GM21381 (cell line): ENCODE measurements around the gene HDAC6.
"Not testable (repeated sequence)": the region's sequence is repeated elsewhere in the genome, so short reads cannot be mapped to it uniquely, and the experiment has no call there.

Experiments
- ATAC-seq: cut with Tn5 transposase; IDR thresholded peaks from one replicate; pipeline ENCODE4 v1.9.1; 2021; ENCODE audit warnings: mild to moderate bottlenecking, moderate library complexity; ENCODE audit not compliant: unreplicated experiment

The HDAC6 gene

GRCh38 chrX:48824066-48824465 lies 22.2 kb downstream of the HDAC6 start:
- ATAC-seq = no peak

DNA sequence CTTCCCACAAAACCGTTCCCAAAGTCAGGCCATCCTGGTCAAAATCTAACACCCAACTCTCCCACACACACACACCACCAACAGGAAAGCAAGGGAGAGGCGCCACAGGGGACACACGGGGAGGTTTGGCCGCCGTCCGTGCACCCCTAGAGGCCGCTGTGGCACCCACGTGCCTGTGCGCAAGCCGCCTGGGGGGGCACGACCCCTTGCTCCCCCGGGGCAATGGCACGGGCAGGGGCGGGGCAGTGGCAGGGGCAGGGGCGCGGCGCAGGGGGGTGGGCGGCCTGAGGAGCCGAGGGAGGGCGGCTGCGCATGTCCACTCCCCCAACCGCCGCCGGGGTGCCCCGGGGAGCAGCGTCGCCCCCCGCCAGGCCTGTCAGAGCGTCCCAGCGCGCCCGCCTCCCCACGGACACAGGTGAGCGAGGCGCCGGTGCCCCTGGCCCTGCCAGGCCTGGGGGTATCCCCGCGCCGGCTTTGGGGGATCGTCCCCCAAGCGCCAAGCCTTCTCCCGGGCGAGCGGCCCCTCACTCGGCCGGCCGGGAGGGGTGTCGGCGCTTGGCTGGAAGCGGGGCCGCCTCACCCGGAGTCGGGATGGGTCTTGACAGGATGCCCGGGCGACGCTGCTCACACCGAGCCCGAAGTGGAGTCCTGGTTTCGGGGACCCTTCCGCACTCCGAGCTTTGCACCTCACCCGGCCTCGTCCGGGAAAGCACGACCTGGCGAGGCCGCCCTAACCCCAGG lies 24.4 kb downstream of the HDAC6 start, which contains the start of gene ERAS:
Gene ERAS, plus strand, starts transcription at position 379 of the 741 bp plus-strand sequence. CDS start 2,611 bp downstream, outside the sequence.
- ATAC-seq = no peak

DNA sequence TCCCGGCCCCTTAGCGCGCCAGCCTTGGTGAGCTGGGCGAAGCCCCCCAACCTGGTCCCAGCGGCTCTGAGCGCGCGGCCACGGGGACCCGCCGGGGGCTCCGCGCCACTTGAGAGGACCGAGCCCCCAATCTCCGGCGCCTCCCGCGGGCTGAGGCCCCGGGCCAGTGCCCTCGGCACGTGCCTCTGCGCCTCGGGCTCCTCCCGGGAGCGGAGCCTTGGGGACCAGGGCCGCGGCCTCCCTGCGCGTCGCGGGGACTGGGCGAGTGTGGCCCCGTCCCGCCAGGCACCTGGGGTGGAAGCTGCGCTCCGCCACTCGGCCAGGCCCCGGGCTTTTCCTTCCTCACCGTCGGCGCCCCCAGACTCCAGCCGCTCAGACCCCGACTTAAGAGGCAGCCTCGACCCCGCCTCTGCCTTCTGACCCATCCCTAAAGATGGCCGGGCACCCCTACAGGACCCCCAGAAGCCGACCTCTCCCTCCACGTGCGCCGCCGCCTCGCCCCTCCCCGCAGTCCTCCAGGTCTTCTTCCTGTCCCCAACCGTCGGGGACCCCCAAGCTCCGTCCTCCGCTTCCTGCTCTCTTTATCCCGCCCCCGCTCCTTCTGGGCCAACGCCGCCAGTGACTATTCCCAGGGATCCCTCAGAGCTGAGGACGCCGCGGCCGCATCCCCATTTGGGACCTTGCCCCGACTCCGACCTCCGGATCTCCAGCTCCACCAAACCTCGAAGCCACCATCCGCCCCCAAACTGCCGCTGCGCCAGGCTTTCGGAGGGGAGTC lies 25.2 kb downstream of the HDAC6 start:
- ATAC-seq = no peak

- ATAC-seq = no peak
These were observed 25.7 kb downstream of the HDAC6 start for GRCh38 chrX:48827654-48827968.

DNA sequence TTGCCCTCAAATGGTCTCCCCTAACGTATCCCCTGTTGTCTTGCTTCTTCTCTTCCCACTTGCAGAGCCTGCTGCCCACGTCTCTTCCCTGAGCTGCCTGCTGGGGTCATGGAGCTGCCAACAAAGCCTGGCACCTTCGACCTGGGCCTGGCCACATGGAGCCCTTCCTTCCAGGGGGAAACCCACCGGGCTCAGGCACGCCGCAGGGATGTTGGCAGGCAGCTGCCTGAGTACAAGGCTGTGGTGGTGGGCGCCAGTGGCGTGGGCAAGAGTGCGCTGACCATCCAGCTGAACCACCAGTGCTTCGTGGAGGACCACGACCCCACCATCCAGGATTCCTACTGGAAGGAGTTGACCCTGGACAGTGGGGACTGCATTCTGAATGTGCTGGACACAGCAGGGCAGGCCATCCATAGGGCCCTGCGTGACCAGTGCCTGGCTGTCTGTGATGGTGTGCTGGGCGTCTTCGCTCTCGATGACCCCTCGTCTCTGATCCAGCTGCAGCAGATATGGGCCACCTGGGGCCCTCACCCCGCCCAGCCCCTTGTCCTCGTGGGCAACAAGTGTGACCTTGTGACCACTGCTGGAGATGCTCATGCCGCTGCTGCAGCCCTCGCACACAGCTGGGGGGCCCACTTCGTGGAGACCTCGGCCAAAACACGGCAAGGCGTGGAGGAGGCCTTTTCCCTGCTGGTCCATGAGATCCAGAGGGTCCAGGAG lies 27.3 kb downstream of the HDAC6 start:
- ATAC-seq = no peak

GRCh38 chrX:48831136-48831908 lies 29.5 kb downstream of the HDAC6 start:
- no peak for ATAC-seq

- no peak for ATAC-seq
These were observed 30.0 kb downstream of the HDAC6 start for GRCh38 chrX:48831909-48832291.

- ATAC-seq = no peak
These were observed 31.8 kb downstream of the HDAC6 start for GRCh38 chrX:48833542-48834138.

- ATAC-seq = no peak
These were observed 32.5 kb downstream of the HDAC6 start for GRCh38 chrX:48834383-48834709.

GRCh38 chrX:48835524-48836329 lies 33.9 kb downstream of the HDAC6 start, which contains the start of gene PCSK1N:
TSS of gene PCSK1N (minus strand) at chrX:48835610. CDS start at chrX:48835532, 78 bp downstream.
- ATAC-seq = no peak

- no peak for ATAC-seq
These were observed 37.8 kb downstream of the HDAC6 start for GRCh38 chrX:48839686-48840085.

GRCh38 chrX:48848847-48849246 lies 47.0 kb downstream of the HDAC6 start:
- no peak for ATAC-seq

DNA sequence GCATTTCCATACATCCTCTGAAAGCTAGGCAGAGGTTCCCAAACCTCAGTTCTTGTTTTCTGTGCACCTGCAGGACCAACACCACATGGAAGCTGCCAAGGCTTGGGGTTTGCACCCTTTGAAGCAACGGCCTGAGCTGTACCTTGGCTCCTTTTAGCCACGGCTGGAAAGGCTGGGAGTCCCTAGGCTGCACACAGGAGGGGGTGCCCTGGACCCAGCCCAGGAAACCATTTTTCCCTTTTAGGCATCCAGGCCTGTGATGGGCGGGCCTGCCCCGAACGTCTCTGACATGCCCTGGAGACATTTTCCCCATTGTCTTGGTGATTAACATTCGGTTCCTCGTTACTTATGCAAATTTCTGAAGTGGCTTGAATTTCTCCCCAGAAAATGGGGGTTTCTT lies 51.0 kb downstream of the HDAC6 start:
- ATAC-seq = no peak

GRCh38 chrX:48853494-48853893 lies 51.6 kb downstream of the HDAC6 start:
- ATAC-seq = not testable (repeated sequence)

DNA sequence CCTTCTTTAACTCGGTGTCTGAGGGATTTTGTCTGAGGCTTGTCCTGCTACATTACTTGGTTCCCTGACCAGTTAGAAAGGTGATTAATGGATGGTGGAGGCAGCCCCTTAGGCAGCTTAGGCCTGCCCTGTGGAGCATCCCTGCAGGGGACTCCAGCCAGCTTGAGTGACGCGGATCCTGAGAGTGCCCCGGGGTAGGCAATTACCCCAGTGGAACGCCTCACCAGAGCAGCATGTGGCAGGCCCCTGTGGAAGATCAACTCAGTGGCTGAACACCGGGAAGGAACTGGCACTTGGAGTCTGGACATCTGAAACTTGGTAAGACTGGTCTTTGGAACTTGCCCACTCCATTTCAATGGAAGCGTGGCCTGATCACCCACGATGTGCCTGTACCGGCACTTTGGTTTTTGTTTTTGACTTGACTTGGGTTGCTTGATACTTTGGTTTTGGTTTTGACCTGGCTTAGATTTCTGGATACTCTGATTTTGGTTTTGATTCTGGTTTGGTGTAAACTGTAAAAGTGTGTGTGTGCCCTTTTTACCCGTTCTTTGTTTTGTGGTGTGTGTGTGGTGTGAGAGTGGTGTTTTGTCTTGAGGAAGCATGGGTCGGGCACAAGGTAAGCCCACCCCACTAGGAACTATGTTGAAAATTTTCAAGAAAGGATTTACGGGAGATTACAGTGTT lies 52.4 kb downstream of the HDAC6 start:
- not testable (repeated sequence) for ATAC-seq

GRCh38 chrX:48854898-48855297 lies 53.0 kb downstream of the HDAC6 start:
- ATAC-seq = no peak

- ATAC-seq = no peak
These were observed 62.3 kb downstream of the HDAC6 start for GRCh38 chrX:48864210-48864609.

- ATAC-seq = not testable (repeated sequence)
These were observed 70.2 kb downstream of the HDAC6 start for GRCh38 chrX:48872017-48872416.
